ENCODE data around the gene OR4M1. TPM values are rescaled to one million over a fixed set of nuclear protein-coding genes. Genes with fewer than 3 reads are reported as not detected.

OR4M1 gene
- total RNA-seq, 1 experiment from 2014 or later: not detected

Other genes with a start within 250 kb of the OR4M1 start
- gene OR11H2, start 59.6 kb upstream of the OR4M1 start, total RNA-seq (2021): not detected in 2 replicates
- not detected in 2 replicates for gene OR4Q3, start 29.9 kb upstream of the OR4M1 start, total RNA-seq (2021)
- gene OR4N2, start 30.3 kb downstream of the OR4M1 start, total RNA-seq (2021): not detected in 2 replicates
- gene OR4K2, start 101.6 kb downstream of the OR4M1 start, total RNA-seq (2021): not detected in 2 replicates
- gene OR4K5, start 147.1 kb downstream of the OR4M1 start, total RNA-seq (2021): not detected in 2 replicates
- not detected in 2 replicates for gene OR4K1, start 157.4 kb downstream of the OR4M1 start, total RNA-seq (2021)
- gene OR4K15, start 202.1 kb downstream of the OR4M1 start, total RNA-seq (2021): not detected in 2 replicates
- gene OR4Q2, start 228.7 kb downstream of the OR4M1 start, total RNA-seq (2021): not detected in 2 replicates
- gene OR4K14, start 245.8 kb downstream of the OR4M1 start, total RNA-seq (2021): not detected in 2 replicates

Data from PC-9 (cell line).